Mesendoderm (in vitro differentiated cells): ENCODE data around the gene CD72. TPM values are rescaled to one million over a fixed set of nuclear protein-coding genes. Genes with fewer than 3 reads are reported as not detected.

Experiments used
- small RNA-seq: library from polyadenylated mRNA; stranded (forward); fragments of <200 nt; extraction: miRNeasy Mini kit (QIAGEN cat#:217004); gene quantifications from one replicate; pipeline ENCODE3, GENCODE V24; 2013; ENCODE audit not compliant: insufficient read depth

The CD72 gene

Small RNA genes lying within 50 kb of the gene (small RNA-seq; reads per million reads assigned to genes)
- gene MIR4667 (0.90 reads per million), gene RMRP (not detected), gene RPS29P17 (not detected)
